Measurements from ENCODE around the gene EFCAB9. TPM values are rescaled to one million over a fixed set of nuclear protein-coding genes. Genes with fewer than 3 reads are reported as not detected.
A peak's percentile ranks its signal among the peaks of the same experiment; 100 is the strongest.

EFCAB9 gene
- total RNA-seq (2021; fragmentation: NEBNext Ultra II Directional; extraction: Animal tissue kit (Norgen Biotek cat#: 25700)) (not detected in 2 replicates), polyA plus RNA-seq (2011; rRNA removed) (not detected in 2 replicates), polyA minus RNA-seq (2011; rRNA and poly(A)+ RNA removed) (not detected in 2 replicates)
- not detected for polyA plus RNA-seq (2011; cell fraction: cytosol; rRNA removed)
- polyA plus RNA-seq (2011; cell fraction: nucleus; rRNA removed) = not detected
- polyA plus RNA-seq (2012, experiment 1 of 2) = not detected in 4 replicates
- not detected for polyA plus RNA-seq (2012, experiment 2 of 2)
- polyA plus RNA-seq (2013, experiment 1 of 2) = not detected
- not detected for polyA plus RNA-seq (2013, experiment 2 of 2)
- polyA minus RNA-seq (2011; cell fraction: cytosol; rRNA and poly(A)+ RNA removed) = not detected
- not detected for polyA minus RNA-seq (2011; cell fraction: nucleus; rRNA and poly(A)+ RNA removed)
- long read RNA-seq, experiment 1 = 0 reads
- long read RNA-seq, experiment 2 = 0 reads

- DNase-seq (ENCODE audit: low read depth in 1 of 2, low spot score in 2 of 2) (no peak), FAIRE-seq (no peak)
Observed at GRCh38 chr5:172193872-172194271, at the start of gene EFCAB9. EFCAB9 (plus strand) TSS chr5:172194172; CDS start chr5:172194173, 1 bp downstream.

More at GRCh38 chr5:172193872-172194271, at the start of gene EFCAB9:
- CTCF ChIA-PET (ENCODE audit: partially characterized antibody) = interaction anchor here (0.6 to 0.7 kb wide), 2 partner anchors 8 to 34 kb away, joined by 3 read pairs; no protein-coding TSS in a partner anchor
- Histone ChIP-seq H3K4me2 (ENCODE audit: insufficient read depth in 1 of 2, low read depth in 2 of 2, low read length in 2 of 2) (no peak within 1 kb of the TSS; a peak in 1 of 4 replicates), H2AFZ (ENCODE audit: low read length) (no peak within 1 kb of the TSS), H3K9ac (replicated peaks in 1 of 4; ENCODE audit: extremely low read depth in 1 of 4, low read depth in 3 of 4, low read length in 3 of 4) (no peak within 1 kb of the TSS), H2BK15ac (ENCODE audit: low read length) (no peak within 1 kb of the TSS), H3K23me2 (ENCODE audit: low read depth, low read length) (peaks cover 5% of the 10 kb centered on the region; the same call in 1 of the 2 replicates), H3K23ac (ENCODE audit: insufficient read length) (no peak within 1 kb of the TSS), H3K27me3 (replicated peaks in 1 of 4; ENCODE audit: control insufficient read depth in 3 of 4, extremely low read depth in 1 of 4, insufficient read depth in 3 of 4, low read length in 3 of 4) (no peaks in the 10 kb centered on the region), H3K4me3 (ENCODE audit: extremely low read depth in 1 of 4, insufficient read depth in 2 of 4, low read depth in 3 of 4, low read length in 4 of 4) (no peak within 1 kb of the TSS), H4K5ac (ENCODE audit: insufficient read length, low read depth, low read length) (no peak within 1 kb of the TSS), H3K4ac (replicated peaks; ENCODE audit: insufficient read length, low read depth, low read length) (no peak within 1 kb of the TSS), H2BK20ac (ENCODE audit: low read length) (peak within 1 kb of the TSS; percentile 32; the same call in 1 of the 2 replicates), H4K8ac (ENCODE audit: extremely low read depth, insufficient read depth, low read length) (no peak within 1 kb of the TSS), H3K56ac (replicated peaks; ENCODE audit: insufficient read length, low read depth, low read length) (no peak within 1 kb of the TSS), H2BK5ac (ENCODE audit: low read depth, low read length) (no peak within 1 kb of the TSS), H2BK12ac (ENCODE audit: low read depth, low read length) (no peak within 1 kb of the TSS), H2AK5ac (ENCODE audit: low read depth, low read length) (no peak within 1 kb of the TSS), H3K14ac (ENCODE audit: insufficient read length) (no peak within 1 kb of the TSS), H3K4me1 (replicated peaks in 1 of 4; ENCODE audit: control insufficient read depth in 3 of 4, insufficient read depth in 4 of 4, low read length in 3 of 4) (no peaks in the 10 kb centered on the region; a peak in 2 of 7 replicates), H3K36me3 (ENCODE audit: control insufficient read depth in 2 of 4, insufficient read depth in 4 of 4, low read length in 3 of 4) (no peaks in the 10 kb centered on the region), H3K9me3 (ENCODE audit: insufficient read depth in 2 of 2, low read depth in 1 of 2, low read length in 1 of 2) (peaks cover 0 to 6% of the 10 kb centered on the region in 2 experiments; a peak in 1 of 4 replicates), H3K18ac (ENCODE audit: extremely low read depth, low read length) (no peak within 1 kb of the TSS), H3K79me1 (ENCODE audit: low read depth, low read length) (no peaks in the 10 kb centered on the region), H3K27ac (ENCODE audit: low read depth, low read length) (no peak within 1 kb of the TSS), H2BK120ac (replicated peaks; ENCODE audit: low read depth, low read length) (no peak within 1 kb of the TSS), H4K91ac (replicated peaks; ENCODE audit: insufficient read length, low read length) (no peak within 1 kb of the TSS), H4K20me1 (replicated peaks in 1 of 2; ENCODE audit: control insufficient read depth in 1 of 2, insufficient read depth in 2 of 2, low read length in 2 of 2) (no peaks in the 10 kb centered on the region), H3K79me2 (ENCODE audit: control insufficient read depth in 1 of 2, insufficient read depth in 2 of 2, low read length in 2 of 2) (no peaks in the 10 kb centered on the region)
- POLR2A ChIA-PET (ENCODE audit: partially characterized antibody) = interaction anchor here (0.6 to 1.5 kb wide), 2 partner anchors 45 to 89 kb away, joined by 3 to 5 read pairs; no protein-coding TSS in a partner anchor
- TF ChIP-seq HDAC6 (IDR thresholded peaks at IDR 0.05; ENCODE audit: low read depth, low read length) = no peak
- no peak for TF ChIP-seq CTBP2 (IDR thresholded peaks at IDR 0.05; ENCODE audit: borderline replicate concordance, insufficient read depth, insufficient read length, low read length)
- TF ChIP-seq CEBPB (IDR thresholded peaks at IDR 0.05; ENCODE audit: low read depth, low read length) = no peak
- TF ChIP-seq BACH1 (IDR thresholded peaks at IDR 0.05; ENCODE audit: low read length) = no peak
- TF ChIP-seq CREB1 (IDR thresholded peaks at IDR 0.05) = no peak
- TF ChIP-seq POLR2AphosphoS5 (IDR thresholded peaks at IDR 0.05; ENCODE audit: low read depth, low read length) = no peak
- TF ChIP-seq CBX5 (IDR thresholded peaks at IDR 0.05; ENCODE audit: low read depth, low read length) = no peak
- TF ChIP-seq RAD21 (IDR thresholded peaks at IDR 0.05 in 1 of 2, conservative IDR thresholded peaks at IDR 0.05 in 1 of 2; ENCODE audit: low read depth in 2 of 2, low read length in 2 of 2) = no peak
- TF ChIP-seq SIN3A (conservative IDR thresholded peaks at IDR 0.05 in 1 of 2, IDR thresholded peaks at IDR 0.05 in 1 of 2; ENCODE audit: low read depth in 1 of 2, low read length in 2 of 2) = no peak
- no peak for TF ChIP-seq CBX8 (IDR thresholded peaks at IDR 0.05; ENCODE audit: borderline replicate concordance, low read depth, low read length)
- TF ChIP-seq ASH2L (IDR thresholded peaks at IDR 0.05; ENCODE audit: low read length) = no peak
- TF ChIP-seq, protein P1, sequence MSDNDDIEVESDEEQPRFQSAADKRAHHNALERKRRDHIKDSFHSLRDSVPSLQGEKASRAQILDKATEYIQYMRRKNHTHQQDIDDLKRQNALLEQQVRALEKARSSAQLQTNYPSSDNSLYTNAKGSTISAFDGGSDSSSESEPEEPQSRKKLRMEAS (IDR thresholded peaks at IDR 0.05) = no peak
- 87% methylated on average over 6 of the region's 6 CpGs; no CpG with 5 or more reads in 1 of the 2 experiments for WGBS, 2 experiments (ENCODE audit: extremely low coverage in 1 of 2, insufficient coverage in 1 of 2, insufficient read length in 1 of 2, insufficient replicate concordance in 2 of 2, low coverage in 1 of 2, low lambda C conversion rate in 2 of 2, missing lambda C conversion rate in 1 of 2)

All from H1 (cell line).